HG02973 (cell line): ENCODE results near the gene SYDE2.
"Not testable (repeated sequence)": the region's sequence is repeated elsewhere in the genome, so short reads cannot be mapped to it uniquely, and the experiment has no call there.

Experiments
- ATAC-seq: cut with Tn5 transposase; IDR thresholded peaks from one replicate; pipeline ENCODE4 v1.9.1; 2021; ENCODE audit warnings: moderate library complexity; ENCODE audit not compliant: unreplicated experiment

The SYDE2 gene

GRCh38 chr1:85171721-85172120 lies 29.1 kb downstream of the SYDE2 start:
- no peak for ATAC-seq

- ATAC-seq: no peak
These were observed 31.9 kb downstream of the SYDE2 start for GRCh38 chr1:85168884-85169283.

- no peak for ATAC-seq
These were observed 34.5 kb downstream of the SYDE2 start for GRCh38 chr1:85166351-85166750.

GRCh38 chr1:85158910-85159309 lies 41.9 kb downstream of the SYDE2 start:
- no peak for ATAC-seq

GRCh38 chr1:85157436-85157835 lies 43.4 kb downstream of the SYDE2 start:
- no peak for ATAC-seq

- ATAC-seq: peak; percentile 62
These were observed 47.5 kb downstream of the SYDE2 start for GRCh38 chr1:85153149-85153891.

GRCh38 chr1:85151446-85151845 lies 49.4 kb downstream of the SYDE2 start:
- ATAC-seq: no peak

GRCh38 chr1:85149805-85150204 lies 51.0 kb downstream of the SYDE2 start:
- ATAC-seq: no peak

GRCh38 chr1:85148524-85149250 lies 52.1 kb downstream of the SYDE2 start:
- peak; percentile 87 for ATAC-seq

GRCh38 chr1:85146972-85147359 lies 53.9 kb downstream of the SYDE2 start:
- no peak for ATAC-seq

GRCh38 chr1:85146298-85146971 lies 54.4 kb downstream of the SYDE2 start:
- not testable (repeated sequence) for ATAC-seq

- no peak for ATAC-seq
These were observed 56.5 kb downstream of the SYDE2 start for GRCh38 chr1:85144351-85144750.

GRCh38 chr1:85142753-85143152 lies 58.1 kb downstream of the SYDE2 start:
- no peak for ATAC-seq

GRCh38 chr1:85138439-85138838 lies 62.4 kb downstream of the SYDE2 start:
- ATAC-seq: not testable (repeated sequence)

- ATAC-seq: no peak
These were observed 63.2 kb downstream of the SYDE2 start for GRCh38 chr1:85137660-85138059.

- no peak for ATAC-seq
These were observed 65.4 kb downstream of the SYDE2 start for GRCh38 chr1:85135392-85135798.

- ATAC-seq: no peak
These were observed 66.0 kb downstream of the SYDE2 start for GRCh38 chr1:85134583-85135391.

- ATAC-seq: no peak
These were observed 67.2 kb downstream of the SYDE2 start for GRCh38 chr1:85133565-85134159.

- ATAC-seq: no peak
These were observed 68.6 kb downstream of the SYDE2 start for GRCh38 chr1:85132078-85132720.

GRCh38 chr1:85128316-85128715 lies 72.5 kb downstream of the SYDE2 start:
- no peak for ATAC-seq
